ENCODE data around the gene OSER1.
"Not testable (repeated sequence)": the region's sequence is repeated elsewhere in the genome, so short reads cannot be mapped to it uniquely, and the experiment has no call there.

- TF ChIP-seq PHF8 (conservative IDR thresholded peaks at IDR 0.05; ENCODE audit: low read depth, low read length); TEAD4 (IDR thresholded peaks at IDR 0.05; ENCODE audit: low read depth, low read length); ATF3 (IDR thresholded peaks at IDR 0.05; ENCODE audit: insufficient read depth, low read depth, low read length); POLR2A (IDR thresholded peaks at IDR 0.05; ENCODE audit: control extremely low read depth in 1 of 2, low read depth in 2 of 2, low read length in 2 of 2); EP300 (IDR thresholded peaks at IDR 0.05; ENCODE audit: borderline replicate concordance in 1 of 2, low read depth in 2 of 2, low read length in 2 of 2); HDAC6 (IDR thresholded peaks at IDR 0.05; ENCODE audit: low read depth, low read length); GTF2F1 (IDR thresholded peaks at IDR 0.05; ENCODE audit: borderline replicate concordance, low read depth, low read length); POLR2AphosphoS5 (IDR thresholded peaks at IDR 0.05; ENCODE audit: low read depth, low read length); CHD1 (IDR thresholded peaks at IDR 0.05; ENCODE audit: low read depth, low read length): not testable (repeated sequence)
- TF ChIP-seq, protein P1, sequence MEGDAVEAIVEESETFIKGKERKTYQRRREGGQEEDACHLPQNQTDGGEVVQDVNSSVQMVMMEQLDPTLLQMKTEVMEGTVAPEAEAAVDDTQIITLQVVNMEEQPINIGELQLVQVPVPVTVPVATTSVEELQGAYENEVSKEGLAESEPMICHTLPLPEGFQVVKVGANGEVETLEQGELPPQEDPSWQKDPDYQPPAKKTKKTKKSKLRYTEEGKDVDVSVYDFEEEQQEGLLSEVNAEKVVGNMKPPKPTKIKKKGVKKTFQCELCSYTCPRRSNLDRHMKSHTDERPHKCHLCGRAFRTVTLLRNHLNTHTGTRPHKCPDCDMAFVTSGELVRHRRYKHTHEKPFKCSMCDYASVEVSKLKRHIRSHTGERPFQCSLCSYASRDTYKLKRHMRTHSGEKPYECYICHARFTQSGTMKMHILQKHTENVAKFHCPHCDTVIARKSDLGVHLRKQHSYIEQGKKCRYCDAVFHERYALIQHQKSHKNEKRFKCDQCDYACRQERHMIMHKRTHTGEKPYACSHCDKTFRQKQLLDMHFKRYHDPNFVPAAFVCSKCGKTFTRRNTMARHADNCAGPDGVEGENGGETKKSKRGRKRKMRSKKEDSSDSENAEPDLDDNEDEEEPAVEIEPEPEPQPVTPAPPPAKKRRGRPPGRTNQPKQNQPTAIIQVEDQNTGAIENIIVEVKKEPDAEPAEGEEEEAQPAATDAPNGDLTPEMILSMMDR (IDR thresholded peaks at IDR 0.05; ENCODE audit: control extremely low read depth in 1 of 3, insufficient read depth in 1 of 3, low read depth in 1 of 3, low read length in 3 of 3) = not testable (repeated sequence)
Observed at GRCh38 chr20:44236840-44237239, 26.3 kb upstream of the OSER1 start.
